K562 (cell line): ENCODE measurements around the gene PHOX2A. TPM values are rescaled to one million over a fixed set of nuclear protein-coding genes. Genes with fewer than 3 reads are reported as not detected.

Experiments used
- ATAC-seq: fragments of 200-7000 bp; cut with Tn5 transposase; 3 replicates; pipeline ENCODE4 v1.9.1; 2020; ENCODE audit warnings: moderate library complexity
- BruUV-seq: library from RNA; stranded (reverse); fragments of 400-500 nt; replicated peaks from 2 replicates; lab custom pipeline; 2021; lab: Mats Ljungman, UMichigan
- CTCF ChIA-PET: fragments of 300-600 bp; formaldehyde crosslinking; extraction: SDS; loops from one replicate; lab custom pipeline; 2021; ENCODE audit warnings: low intra/inter-chr PET ratio; lab: Yijun Ruan, JAX
- POLR2A ChIA-PET: fragments of 300-600, 350-650 bp; sonication (Branson Sonifier 250); formaldehyde crosslinking; extraction: SDS; loops from one replicate; lab custom pipeline; 2021; ENCODE audit warnings: antibody characterized with exemption, inconsistent platforms; lab: Yijun Ruan, JAX
- DNase-seq, 4 experiments: peaks; one replicate each; pipeline versions ENCODE4 v3.0.0 to v3.0.0-alpha.2; 2011 to 2018; ENCODE audit warnings: low spot score in 3 of 4, mixed read lengths in 3 of 4; ENCODE audit errors: extremely low read depth in 1 of 4
- FAIRE-seq: peaks from 2 replicates; lab custom pipeline; 2011; peaks lifted over from hg19 to GRCh38; lab: Jason Lieb, UNC
- H2AFZ ChIP-seq: 2 replicates; pipeline ENCODE4 v1.6.0; 2011; ENCODE audit warnings: low read depth, low read length, control low read depth, inconsistent platforms
- H3K27ac ChIP-seq: fragments of 200-600 bp; 3 replicates; pipeline ENCODE4 v1.8.0; 2011; ENCODE audit warnings: low read depth, mild to moderate bottlenecking, control low read depth, inconsistent platforms, low read length, moderate library complexity, mixed read lengths; ENCODE audit errors: extremely low read depth
- H3K27me3 ChIP-seq, 2 experiments: fragments of 300-600 bp in 1 of 2; 2 replicates in 1 of 2; 3 replicates in 1 of 2; pipeline versions ENCODE4 v1.6.0 to v1.8.0; 2011; ENCODE audit warnings: inconsistent platforms in 2 of 2, low read length in 2 of 2, mild to moderate bottlenecking in 1 of 2, mixed read lengths in 1 of 2, moderate library complexity in 1 of 2; ENCODE audit not compliant: control insufficient read depth in 2 of 2, insufficient read depth in 2 of 2
- H3K36me3 ChIP-seq: fragments of 300-600 bp; 3 replicates; pipeline ENCODE4 v1.8.0; 2011; ENCODE audit warnings: mild to moderate bottlenecking, low read length, inconsistent platforms; ENCODE audit not compliant: control insufficient read depth, insufficient read depth
- H3K4me1 ChIP-seq, 2 experiments: fragments of 200-600 bp in 1 of 2; replicated peaks in 1 of 2; 2 replicates in 1 of 2; 3 replicates in 1 of 2; pipeline versions ENCODE4 v1.5.1 to v1.8.0; 2011; ENCODE audit warnings: inconsistent platforms in 2 of 2, low read length in 2 of 2, mild to moderate bottlenecking in 1 of 2, mixed read lengths in 1 of 2, moderate library complexity in 1 of 2; ENCODE audit not compliant: control insufficient read depth in 2 of 2, insufficient read depth in 2 of 2
- H3K4me2 ChIP-seq: 2 replicates; pipeline ENCODE4 v1.6.1; 2011; ENCODE audit warnings: low read length, control low read depth, inconsistent platforms, mixed read lengths; ENCODE audit not compliant: insufficient read depth
- H3K4me3 ChIP-seq: fragments of 200-600 bp; sonication (generic), shearing (Covaris generic); 2 replicates; pipeline ENCODE4 v1.5.1; 2016; ENCODE audit warnings: control low read depth, inconsistent platforms
- H3K79me2 ChIP-seq: fragments of 200-600 bp; 3 replicates; pipeline ENCODE4 v1.8.0; 2011; ENCODE audit warnings: low read length, inconsistent platforms; ENCODE audit not compliant: control insufficient read depth, insufficient read depth
- H3K9ac ChIP-seq, 2 experiments: 2 replicates each; pipeline versions ENCODE4 v1.6.0 to v1.6.1; 2011; ENCODE audit warnings: low read depth in 2 of 2, low read length in 2 of 2, control low read depth in 1 of 2, inconsistent platforms in 1 of 2, mild to moderate bottlenecking in 1 of 2, mixed read lengths in 1 of 2; ENCODE audit not compliant: insufficient read depth in 1 of 2
- H3K9me1 ChIP-seq: one replicate; pipeline ENCODE4 v1.6.0; 2011; ENCODE audit warnings: inconsistent platforms, mild to moderate bottlenecking, low read length, moderate library complexity; ENCODE audit not compliant: control insufficient read depth, insufficient read depth
- H3K9me3 ChIP-seq: replicated peaks from 2 replicates; pipeline ENCODE4 v1.5.1; 2011; ENCODE audit warnings: low read depth, low read length, inconsistent platforms; ENCODE audit not compliant: control insufficient read depth, insufficient read depth
- H4K20me1 ChIP-seq: replicated peaks from 2 replicates; pipeline ENCODE4 v1.6.1; 2011; ENCODE audit warnings: low read length, inconsistent platforms, mixed read lengths; ENCODE audit not compliant: control insufficient read depth, insufficient read depth
- ILK ChIP-seq: fragments of 450-650 bp; IDR thresholded peaks from 2 replicates; pipeline ENCODE4 v1.6.1; 2016; ENCODE audit warnings: missing genetic modification characterization, low read depth, mild to moderate bottlenecking, missing compliant biosample characterization, moderate library complexity, borderline replicate concordance
- KLF16 ChIP-seq: IDR thresholded peaks from 2 replicates; pipeline ENCODE4 v1.6.1; 2016; ENCODE audit warnings: antibody characterized with exemption
- NCOA6 ChIP-seq: fragments of 450-650 bp; IDR thresholded peaks from 2 replicates; pipeline ENCODE4 v1.6.1; 2017; ENCODE audit warnings: mild to moderate bottlenecking
- PURB ChIP-seq: sonication (generic); formaldehyde crosslinking; IDR thresholded peaks from 2 replicates; pipeline ENCODE4 v1.9.0; 2021; ENCODE audit warnings: low read depth, mild to moderate bottlenecking, missing genetic modification reagents
- TEAD1 ChIP-seq, 2 experiments: fragments of 450-650 bp in 1 of 2; sonication (generic) in 1 of 2; formaldehyde crosslinking; IDR thresholded peaks; 2 replicates each; pipeline versions ENCODE4 v1.4.0 to v1.8.0; 2020 to 2022; ENCODE audit warnings: mild to moderate bottlenecking in 2 of 2, missing genetic modification reagents in 1 of 2
- WGBS: fragments of 100-300 bp; shearing (Covaris generic); methylation state at CpG from one replicate; pipeline ENCODE4 v1.1.6; 2016; ENCODE audit warnings: low coverage, mixed read lengths; ENCODE audit not compliant: insufficient coverage; ENCODE audit errors: missing lambda C conversion rate; 5-methylcytosine and 5-hydroxymethylcytosine counted together
- in situ Hi-C: fragments of 300-500 bp; cut with MboI; formaldehyde crosslinking; loops from 4 replicates; pipeline ENCODE4 v1.15.0; 2018; ENCODE audit warnings: inconsistent platforms, mixed read lengths
- intact Hi-C: fragments of 100-400 bp; cut with micrococcal nuclease; formaldehyde crosslinking; loops from 2 replicates; pipeline ENCODE4 v1.14.2; 2022
- polyA plus RNA-seq, 8 experiments: library from polyadenylated mRNA; depleted of rRNA in 4 of 8; stranded (reverse) in 5 of 8; unstranded in 3 of 8; fragments of >200 nt; fragmentation: Nextera tagmentation in 2 of 8; fragmentation: Illumina TruSeq in 1 of 8; extraction: Ambion mirVana in 2 of 8; extraction: Trizol in 1 of 8; gene quantifications; 2 replicates each; pipeline versions ENCODE4 v1.2.1 to v1.2.3, GENCODE V29; 2011 to 2014; ENCODE audit warnings: inconsistent platforms in 1 of 8, missing spikeins in 1 of 8
- total RNA-seq, 7 experiments: library from RNA; depleted of rRNA in 6 of 7; stranded (reverse); fragments of >200 nt in 6 of 7; fragmentation: Illumina TruSeq in 2 of 7; extraction: Trizol in 2 of 7; gene quantifications; 2 replicates each; pipeline versions ENCODE4 v1.2.1 to v1.2.3, GENCODE V29; 2011 to 2021; ENCODE audit warnings: low replicate concordance in 1 of 7
- TF ChIP-seq, protein P1 (sequence below): fragments of 450-650 bp; IDR thresholded peaks from 2 replicates; pipeline ENCODE4 v1.6.1; 2016; ENCODE audit warnings: borderline replicate concordance
- TF ChIP-seq, protein P2 (sequence below), 3 experiments: fragments of 200-800 bp in 1 of 3; fragments of 250-450 bp in 1 of 3; fragments of 450-650 bp in 1 of 3; sonication (Bioruptor Pico) in 1 of 3; sonication (Bioruptor generic) in 1 of 3; formaldehyde crosslinking in 1 of 3; IDR thresholded peaks; 2 replicates each; pipeline versions ENCODE4 v1.6.1 to v1.8.0; 2016 to 2022; ENCODE audit warnings: mild to moderate bottlenecking in 2 of 3, missing genetic modification characterization in 2 of 3, missing compliant biosample characterization in 1 of 3, moderate library complexity in 1 of 3
- TF ChIP-seq, protein P3 (sequence below): fragments of 450-650 bp; formaldehyde crosslinking; IDR thresholded peaks from 2 replicates; pipeline ENCODE4 v1.4.0; 2022; ENCODE audit warnings: mild to moderate bottlenecking, moderate library complexity

Gene PHOX2A
- total and polyA plus RNA-seq, 9 of the 15 experiments (the other 6 are each of a cell fraction or from before 2014, with no cell fraction given) = not detected

DNA sequence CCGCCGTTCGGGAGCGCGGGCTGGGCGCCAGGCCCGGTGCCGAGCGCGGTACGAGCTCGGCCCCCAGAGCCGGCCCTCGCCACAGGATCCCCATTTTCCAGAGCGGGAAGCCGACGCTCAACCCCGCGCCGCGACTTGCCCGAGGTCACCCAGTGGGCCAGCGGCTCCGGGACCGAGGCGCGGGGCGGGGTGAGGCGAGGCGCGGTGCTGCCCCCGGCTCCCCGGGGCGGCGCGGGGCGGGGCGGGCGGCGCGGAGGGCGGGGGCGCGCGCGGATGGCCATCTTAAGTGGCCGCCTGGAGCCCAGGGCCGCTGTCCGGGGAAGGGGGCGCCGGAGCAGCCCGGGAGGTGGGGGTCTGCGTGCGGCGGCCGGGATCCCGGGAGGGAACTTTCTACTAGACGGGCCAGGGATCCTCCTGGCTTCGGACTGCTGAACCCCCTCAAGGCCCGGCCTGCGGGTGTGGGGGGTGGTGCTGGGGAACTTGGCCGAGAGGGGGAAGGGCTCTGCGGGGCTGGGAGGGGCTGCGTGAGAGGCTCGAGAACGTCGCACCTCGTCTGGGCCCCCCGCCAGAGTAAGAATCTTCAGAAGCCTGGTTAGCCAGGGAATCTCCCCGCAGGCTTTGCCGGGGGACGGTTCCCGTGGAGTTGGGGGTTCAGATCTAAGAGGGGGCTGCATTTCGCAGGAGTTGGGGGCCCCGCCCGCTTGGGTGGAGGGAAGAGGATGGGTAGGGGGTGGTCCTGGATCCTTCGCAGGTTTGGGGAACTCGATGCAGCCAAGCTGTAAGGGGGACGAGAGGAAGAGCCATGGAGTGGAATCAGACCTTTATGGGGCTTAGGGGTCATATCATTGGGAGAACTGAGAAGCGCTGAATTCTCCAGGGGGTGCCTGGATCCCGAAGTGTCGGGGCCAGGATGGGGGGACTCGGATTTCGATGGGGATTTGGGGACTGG lies 20.1 kb downstream of the PHOX2A start:
- CTCF ChIA-PET = no interaction called here
- ATAC-seq = peak; percentile 80
- Histone ChIP-seq H3K36me3 (peaks cover 28% of the 10 kb centered on the region; the same call in 2 of the 3 replicates), H3K27ac (peak overlapping the region; percentile 88), H3K27me3 (no peaks in the 10 kb centered on the region), H3K4me3 (peak overlapping the region; percentile 84), H3K9ac (peak overlapping the region; percentile 82 to 96), H3K79me2 (peaks cover 27% of the 10 kb centered on the region), H3K4me1 (peaks cover 24 to 54% of the 10 kb centered on the region in 2 experiments), H2AFZ (peak overlapping the region; percentile 79), H3K9me3 (no peaks in the 10 kb centered on the region), H4K20me1 (no peaks in the 10 kb centered on the region), H3K9me1 (peaks cover 8% of the 10 kb centered on the region), H3K4me2 (peak overlapping the region; percentile 88)
- in situ Hi-C loops (no loop called here), intact Hi-C loops (loop anchor here (1.0 kb wide), 1 partner anchor 41 kb away; no protein-coding TSS in a partner anchor)
- POLR2A ChIA-PET = interaction anchor here (0.6 to 2.1 kb wide), 7 partner anchors 13 to 1298 kb away, joined by 3 to 9 read pairs (median 3); no protein-coding TSS in a partner anchor
- DNase-seq = peak; percentile 77 to 83 (median 79)
- FAIRE-seq = no peak
- BruUV-seq = TSS peak; percentile 42
- WGBS = under 1% methylated on average over 32 of the region's 84 CpGs
- TF ChIP-seq, protein P1, sequence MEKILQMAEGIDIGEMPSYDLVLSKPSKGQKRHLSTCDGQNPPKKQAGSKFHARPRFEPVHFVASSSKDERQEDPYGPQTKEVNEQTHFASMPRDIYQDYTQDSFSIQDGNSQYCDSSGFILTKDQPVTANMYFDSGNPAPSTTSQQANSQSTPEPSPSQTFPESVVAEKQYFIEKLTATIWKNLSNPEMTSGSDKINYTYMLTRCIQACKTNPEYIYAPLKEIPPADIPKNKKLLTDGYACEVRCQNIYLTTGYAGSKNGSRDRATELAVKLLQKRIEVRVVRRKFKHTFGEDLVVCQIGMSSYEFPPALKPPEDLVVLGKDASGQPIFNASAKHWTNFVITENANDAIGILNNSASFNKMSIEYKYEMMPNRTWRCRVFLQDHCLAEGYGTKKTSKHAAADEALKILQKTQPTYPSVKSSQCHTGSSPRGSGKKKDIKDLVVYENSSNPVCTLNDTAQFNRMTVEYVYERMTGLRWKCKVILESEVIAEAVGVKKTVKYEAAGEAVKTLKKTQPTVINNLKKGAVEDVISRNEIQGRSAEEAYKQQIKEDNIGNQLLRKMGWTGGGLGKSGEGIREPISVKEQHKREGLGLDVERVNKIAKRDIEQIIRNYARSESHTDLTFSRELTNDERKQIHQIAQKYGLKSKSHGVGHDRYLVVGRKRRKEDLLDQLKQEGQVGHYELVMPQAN = no peak
- TF ChIP-seq ILK (tag) = no peak
- TF ChIP-seq KLF16 = no peak
- TF ChIP-seq TEAD1 (CRISPR knock-in tag; IDR thresholded peaks at IDR 0.05) = 0 out of 4 replicates have a peak, but pooled peaks of 1 of the 2 experiments have one; percentile 10
- TF ChIP-seq, protein P2, sequence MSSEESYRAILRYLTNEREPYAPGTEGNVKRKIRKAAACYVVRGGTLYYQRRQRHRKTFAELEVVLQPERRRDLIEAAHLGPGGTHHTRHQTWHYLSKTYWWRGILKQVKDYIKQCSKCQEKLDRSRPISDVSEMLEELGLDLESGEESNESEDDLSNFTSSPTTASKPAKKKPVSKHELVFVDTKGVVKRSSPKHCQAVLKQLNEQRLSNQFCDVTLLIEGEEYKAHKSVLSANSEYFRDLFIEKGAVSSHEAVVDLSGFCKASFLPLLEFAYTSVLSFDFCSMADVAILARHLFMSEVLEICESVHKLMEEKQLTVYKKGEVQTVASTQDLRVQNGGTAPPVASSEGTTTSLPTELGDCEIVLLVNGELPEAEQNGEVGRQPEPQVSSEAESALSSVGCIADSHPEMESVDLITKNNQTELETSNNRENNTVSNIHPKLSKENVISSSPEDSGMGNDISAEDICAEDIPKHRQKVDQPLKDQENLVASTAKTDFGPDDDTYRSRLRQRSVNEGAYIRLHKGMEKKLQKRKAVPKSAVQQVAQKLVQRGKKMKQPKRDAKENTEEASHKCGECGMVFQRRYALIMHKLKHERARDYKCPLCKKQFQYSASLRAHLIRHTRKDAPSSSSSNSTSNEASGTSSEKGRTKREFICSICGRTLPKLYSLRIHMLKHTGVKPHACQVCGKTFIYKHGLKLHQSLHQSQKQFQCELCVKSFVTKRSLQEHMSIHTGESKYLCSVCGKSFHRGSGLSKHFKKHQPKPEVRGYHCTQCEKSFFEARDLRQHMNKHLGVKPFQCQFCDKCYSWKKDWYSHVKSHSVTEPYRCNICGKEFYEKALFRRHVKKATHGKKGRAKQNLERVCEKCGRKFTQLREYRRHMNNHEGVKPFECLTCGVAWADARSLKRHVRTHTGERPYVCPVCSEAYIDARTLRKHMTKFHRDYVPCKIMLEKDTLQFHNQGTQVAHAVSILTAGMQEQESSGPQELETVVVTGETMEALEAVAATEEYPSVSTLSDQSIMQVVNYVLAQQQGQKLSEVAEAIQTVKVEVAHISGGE (CRISPR knock-in tag; IDR thresholded peaks at IDR 0.05) = peak in 1 of 3 experiments; percentile 58; a peak in 2 of 6 replicates
- no peak for TF ChIP-seq PURB (CRISPR knock-in tag)
- no peak for TF ChIP-seq NCOA6
- TF ChIP-seq, protein P3, sequence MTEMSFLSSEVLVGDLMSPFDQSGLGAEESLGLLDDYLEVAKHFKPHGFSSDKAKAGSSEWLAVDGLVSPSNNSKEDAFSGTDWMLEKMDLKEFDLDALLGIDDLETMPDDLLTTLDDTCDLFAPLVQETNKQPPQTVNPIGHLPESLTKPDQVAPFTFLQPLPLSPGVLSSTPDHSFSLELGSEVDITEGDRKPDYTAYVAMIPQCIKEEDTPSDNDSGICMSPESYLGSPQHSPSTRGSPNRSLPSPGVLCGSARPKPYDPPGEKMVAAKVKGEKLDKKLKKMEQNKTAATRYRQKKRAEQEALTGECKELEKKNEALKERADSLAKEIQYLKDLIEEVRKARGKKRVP = no peak
